HG03469 (cell line): Measurements from ENCODE around the gene IDH3A.

ENCODE experiments used
- ATAC-seq: cut with Tn5 transposase; IDR thresholded peaks from one replicate; pipeline ENCODE4 v1.9.1; 2021; ENCODE audit warnings: mild to moderate bottlenecking, moderate library complexity, moderate number of reproducible peaks; ENCODE audit not compliant: unreplicated experiment

The IDH3A gene

GRCh38 chr15:78201281-78202190 lies 52.4 kb downstream of the IDH3A start:
- ATAC-seq, result no peak

GRCh38 chr15:78203346-78204225 lies 54.4 kb downstream of the IDH3A start:
- ATAC-seq, result no peak

DNA sequence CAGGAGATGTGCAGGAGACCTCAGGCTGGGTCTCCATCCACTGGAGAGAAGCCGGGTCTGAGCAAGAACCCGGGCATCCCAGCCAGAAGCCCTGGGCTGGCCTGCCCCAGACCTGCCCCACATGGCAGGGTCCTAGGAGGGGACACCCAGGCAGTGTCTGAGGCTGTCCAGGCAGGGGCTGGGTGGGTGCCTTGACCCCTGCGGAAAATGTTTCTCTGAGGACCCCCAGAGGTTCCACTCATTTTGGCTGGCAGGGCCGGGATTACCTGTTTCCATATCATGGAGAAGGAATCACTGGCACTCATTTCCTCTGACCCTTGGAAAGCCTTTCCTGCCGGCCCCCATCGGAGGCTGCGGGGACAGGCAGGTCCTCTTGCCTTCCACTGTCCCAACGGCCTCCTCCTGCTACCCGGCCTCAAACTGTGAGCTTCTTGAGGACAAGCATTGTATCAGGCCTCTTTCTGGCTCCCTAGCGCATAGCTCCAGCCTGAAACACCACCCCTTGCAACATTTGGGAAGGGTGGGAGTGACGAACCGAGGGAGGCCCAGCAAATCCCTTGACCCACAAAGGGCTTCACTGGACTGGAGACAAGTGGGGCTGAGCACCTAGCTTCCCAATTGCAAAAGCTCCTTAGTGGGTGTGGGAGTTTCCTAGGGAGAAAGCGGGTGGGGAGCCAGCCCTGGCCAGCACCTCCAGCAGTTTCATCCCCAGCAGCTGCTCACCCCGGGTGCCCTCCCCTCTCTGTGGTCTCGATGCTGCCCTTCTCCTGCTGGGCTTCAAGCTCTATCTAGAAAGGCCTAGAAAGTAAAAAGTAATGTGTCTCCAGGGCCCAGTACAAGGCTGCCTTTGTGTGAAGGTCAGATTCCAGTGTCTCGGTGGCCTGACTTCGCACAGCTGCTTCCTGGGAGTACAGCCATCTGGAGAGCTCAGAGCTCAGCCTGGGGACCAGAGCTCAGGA lies 55.5 kb downstream of the IDH3A start:
- no peak for ATAC-seq

DNA sequence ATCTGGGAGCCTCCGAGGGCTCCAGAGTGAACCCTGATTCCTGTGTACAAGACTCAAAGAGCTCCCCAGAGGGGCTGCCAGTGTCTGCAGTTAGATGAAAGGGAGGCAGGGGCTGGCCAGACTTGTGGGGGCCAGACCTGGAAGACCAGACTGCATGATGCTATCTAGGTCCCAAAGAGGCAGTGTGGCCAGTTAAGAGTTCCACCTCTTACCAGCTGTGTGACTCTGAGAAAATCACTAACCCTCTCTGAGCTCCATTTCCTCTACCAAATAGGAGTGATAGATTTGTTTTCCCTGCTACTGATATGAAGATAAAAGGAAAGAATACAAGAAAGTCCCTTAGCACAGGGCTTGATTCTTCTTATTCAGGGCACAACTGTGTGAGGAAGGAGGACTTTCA lies 56.2 kb downstream of the IDH3A start:
- ATAC-seq, result no peak

DNA sequence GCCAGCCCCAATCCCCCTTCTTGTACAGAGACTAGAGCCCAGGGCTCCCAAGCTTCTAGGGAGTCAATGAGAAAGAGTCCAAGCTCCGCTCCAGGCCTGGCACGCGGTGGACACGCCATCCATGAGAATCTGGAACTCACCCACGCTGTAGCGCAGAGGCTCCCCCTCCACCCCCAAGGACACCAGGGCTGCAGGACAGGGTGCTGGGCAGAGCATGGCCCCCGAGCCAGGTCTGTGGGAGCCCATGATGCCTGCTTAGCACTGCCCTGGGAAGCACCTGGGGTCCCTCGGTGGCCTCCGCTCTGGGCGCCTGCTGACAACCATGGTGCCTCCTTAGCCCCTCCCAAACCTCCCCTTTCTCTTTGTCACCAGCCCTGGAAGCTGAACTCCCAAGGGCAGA lies 56.7 kb downstream of the IDH3A start:
- no peak for ATAC-seq

DNA sequence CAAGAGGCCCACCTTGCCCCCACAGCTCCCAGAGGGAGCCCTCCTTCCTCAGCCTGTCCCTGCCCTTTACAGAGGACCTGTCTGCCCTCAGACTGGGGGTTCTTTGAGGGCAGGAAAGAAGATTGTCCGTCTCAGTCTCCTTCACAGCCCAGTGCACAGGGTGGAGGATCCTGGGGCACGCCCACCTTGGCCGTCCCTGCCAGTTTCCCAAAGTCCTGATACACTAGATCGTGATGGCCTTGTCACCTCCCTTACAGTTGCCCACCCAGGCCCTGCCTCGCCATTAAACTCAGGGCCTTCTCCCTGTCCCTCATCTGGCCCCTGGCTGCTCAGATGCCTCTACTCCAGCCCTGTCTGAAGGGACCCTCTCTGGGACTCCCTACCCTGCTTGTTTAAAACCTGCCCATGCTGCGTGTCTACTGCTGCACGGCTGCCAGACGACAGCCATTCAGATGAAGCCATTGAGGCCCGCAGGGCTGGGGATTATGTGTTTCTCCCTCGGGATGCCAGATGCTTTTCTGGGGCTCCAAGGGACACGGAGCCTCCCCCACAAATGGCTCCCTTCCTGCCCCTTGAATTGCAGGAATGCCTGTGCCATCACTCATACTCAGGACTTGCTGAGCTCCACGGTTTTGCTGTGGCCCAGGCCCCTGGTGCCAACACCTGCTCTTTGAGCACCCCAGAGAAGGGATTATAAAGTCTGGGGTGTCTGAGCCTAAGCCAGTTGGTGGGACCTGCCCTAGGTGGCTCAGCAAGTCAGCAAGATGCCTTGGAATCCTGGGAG lies 57.4 kb downstream of the IDH3A start:
- no peak for ATAC-seq

- ATAC-seq, result no peak
Observed at GRCh38 chr15:78207110-78207458, 57.9 kb downstream of the IDH3A start.

GRCh38 chr15:78207641-78208340 lies 58.6 kb downstream of the IDH3A start:
- ATAC-seq, result no peak

GRCh38 chr15:78208341-78208844 lies 59.2 kb downstream of the IDH3A start:
- ATAC-seq, result no peak

DNA sequence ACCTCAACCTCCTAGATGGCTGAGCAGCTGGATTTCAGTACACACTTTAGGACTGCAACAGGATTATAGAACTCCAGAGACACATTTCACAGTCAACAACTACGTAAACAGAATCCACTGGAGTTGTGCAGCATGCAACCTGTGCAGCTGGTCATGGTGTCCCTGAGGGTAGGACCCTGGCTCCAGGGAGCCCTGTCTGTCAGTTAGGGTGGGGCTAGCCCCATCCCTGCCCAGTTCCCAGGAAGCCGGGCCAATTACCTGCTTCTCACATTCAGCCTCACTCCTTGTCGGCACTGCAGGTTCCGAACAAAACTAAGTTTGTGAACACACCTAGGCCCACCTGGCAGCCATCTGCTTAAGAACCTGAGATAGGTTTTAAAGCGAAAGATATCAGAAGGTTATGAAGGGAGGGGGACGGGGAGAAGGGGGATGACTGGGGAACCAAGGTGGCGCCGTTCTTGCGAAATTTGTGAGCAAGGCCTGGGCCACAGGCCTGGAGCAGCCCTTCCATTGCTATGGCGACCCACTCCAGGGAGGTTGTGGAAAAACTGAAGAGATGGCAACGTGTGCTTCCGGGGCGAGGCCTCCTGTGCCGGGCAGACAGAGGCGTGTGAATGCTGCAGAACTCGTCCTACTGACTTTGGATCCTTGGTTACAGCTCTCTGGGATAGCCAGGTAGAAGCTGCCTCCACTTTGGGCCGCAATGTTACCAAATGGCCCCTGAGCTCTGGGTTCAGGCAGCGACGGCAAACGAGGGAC lies 59.9 kb downstream of the IDH3A start:
- no peak for ATAC-seq

DNA sequence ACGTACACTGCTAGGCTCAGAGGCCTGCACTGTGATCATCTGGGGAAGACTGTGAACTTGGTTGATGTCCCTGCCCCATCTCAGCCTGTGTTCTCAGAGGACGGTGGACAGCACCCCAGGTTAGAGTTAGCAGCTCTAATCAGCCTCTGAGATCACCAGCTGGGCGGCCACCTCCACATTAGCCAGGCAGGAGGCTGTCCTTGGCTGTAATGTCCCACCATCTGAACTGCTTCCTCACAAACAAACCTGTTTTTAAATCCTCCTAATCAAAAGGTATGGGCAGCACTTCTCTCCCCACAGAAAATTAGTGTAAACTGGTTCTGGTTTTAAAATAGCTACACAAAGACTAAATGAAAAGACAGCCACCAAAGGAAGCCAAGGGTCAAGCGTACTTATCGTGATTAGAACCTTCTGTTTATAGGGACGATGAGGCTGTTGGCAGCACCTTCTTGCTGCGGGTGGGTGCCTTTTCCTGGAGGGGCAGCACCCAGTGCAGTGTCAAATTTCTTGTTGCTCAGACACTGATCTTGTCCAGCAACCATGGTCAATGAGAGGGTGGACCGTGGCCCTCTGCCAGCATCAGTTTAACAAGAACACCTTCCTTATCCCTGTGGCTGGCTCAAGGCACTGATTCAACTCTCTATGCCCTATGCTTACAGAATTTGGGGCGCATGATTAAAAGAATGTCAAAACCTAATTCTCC lies 60.6 kb downstream of the IDH3A start:
- ATAC-seq, result no peak

DNA sequence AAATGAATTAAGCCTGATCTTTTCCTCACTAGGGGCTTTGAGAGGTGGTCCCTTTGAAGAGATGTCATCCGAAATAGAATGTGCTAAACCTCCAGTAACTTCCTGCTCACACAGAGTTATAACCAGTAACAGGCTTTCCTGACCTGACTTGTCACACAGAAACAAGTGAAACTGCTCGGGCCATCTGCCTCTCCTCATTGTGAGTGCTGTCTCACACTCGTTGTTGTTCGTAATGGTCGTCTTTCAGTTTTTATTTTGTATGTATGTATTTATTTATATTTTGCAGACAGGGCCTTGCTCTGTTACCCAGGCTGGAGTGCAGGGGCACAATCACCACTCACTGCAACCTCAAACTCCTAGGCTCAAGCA lies 61.2 kb downstream of the IDH3A start:
- no peak for ATAC-seq

DNA sequence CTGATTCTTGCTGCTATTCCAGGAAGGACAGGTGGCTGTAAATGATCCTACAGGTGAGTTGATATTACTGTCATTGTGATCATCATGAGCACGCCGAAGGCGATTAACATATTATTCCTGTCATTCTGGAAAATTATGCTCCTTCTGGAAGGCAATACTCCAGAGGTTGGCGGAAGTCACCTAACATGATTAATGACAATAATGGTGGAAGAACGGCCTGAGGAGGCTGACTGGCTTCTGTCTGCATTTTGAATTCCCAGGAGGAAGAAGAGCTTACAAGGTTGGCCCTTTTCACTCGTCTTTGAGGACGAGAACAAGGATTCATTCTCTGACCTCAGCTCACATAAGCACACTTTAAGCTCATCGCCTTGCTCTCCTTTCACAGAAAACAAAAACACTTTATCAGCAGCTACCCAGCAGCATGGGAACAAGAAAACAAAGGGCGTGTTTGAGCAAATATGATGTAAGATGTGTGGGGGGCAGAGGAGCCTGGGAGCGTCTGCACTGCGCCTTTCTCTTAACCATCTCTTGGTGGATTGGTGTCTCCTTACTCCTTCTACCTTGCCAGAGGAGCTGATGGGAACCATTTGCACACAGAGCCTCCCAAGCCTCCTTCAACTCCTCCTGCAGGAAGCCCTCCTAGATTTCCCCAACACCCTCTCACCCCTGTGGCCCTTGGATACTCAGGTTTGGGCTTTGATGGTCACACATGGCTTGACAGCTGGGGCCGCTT lies 62.2 kb downstream of the IDH3A start:
- ATAC-seq, result no peak

GRCh38 chr15:78212008-78212407 lies 62.8 kb downstream of the IDH3A start:
- ATAC-seq, result no peak

GRCh38 chr15:78212546-78213424 lies 63.6 kb downstream of the IDH3A start:
- ATAC-seq, result no peak

DNA sequence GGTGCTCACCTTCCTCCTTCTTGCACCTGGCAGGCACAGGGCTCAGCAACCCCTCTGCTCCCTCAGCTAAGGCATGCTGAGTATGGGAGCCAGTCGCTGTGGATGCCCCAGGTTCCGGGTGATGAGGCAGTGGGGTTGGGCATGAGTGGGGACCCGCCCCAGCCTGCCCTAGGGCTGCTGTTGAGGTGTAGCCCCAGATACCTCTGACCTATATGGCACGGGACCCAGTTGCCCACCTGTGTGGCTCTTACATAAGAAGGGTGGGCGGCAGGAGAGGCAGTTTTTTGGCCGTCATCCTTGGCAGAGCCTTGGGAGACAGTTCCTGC lies 64.2 kb downstream of the IDH3A start:
- no peak for ATAC-seq
